Pancreas (tissue), 10 donors: ENCODE results near the gene ARHGAP8. TPM values are rescaled to one million over a fixed set of nuclear protein-coding genes. Genes with fewer than 3 reads are reported as not detected.
"Not testable (repeated sequence)": the region's sequence is repeated elsewhere in the genome, so short reads cannot be mapped to it uniquely, and the experiment has no call there.

Source experiments
- ATAC-seq, 4 donors: fragments of 200-7000 bp; cut with Tn5 transposase; one replicate each; pipeline versions ENCODE4 v1.8.0 to v1.9.1; 2020; ENCODE audit warnings: mild to moderate bottlenecking in 4 of 4, moderate library complexity in 4 of 4
- DNase-seq, 6 donors: peaks; one replicate each; pipeline ENCODE4 v3.0.0-alpha.2; 2020
- FAIRE-seq: peaks from 2 replicates; lab custom pipeline; 2012; peaks lifted over from hg19 to GRCh38; lab: Jason Lieb, UNC
- H3K27ac ChIP-seq, 4 donors: fragments of 200-600 bp; sonication (generic); 1 replicate in 3 of 4; 2 replicates in 1 of 4; pipeline versions ENCODE4 v1.5.0 to v1.8.0; 2020
- H3K27me3 ChIP-seq, 4 donors: fragments of 200-600 bp; one replicate each; pipeline ENCODE4 v1.8.0; 2021
- H3K36me3 ChIP-seq, 3 donors: fragments of 200-600 bp; sonication (generic) in 1 of 3; one replicate each; pipeline versions ENCODE4 v1.5.0 to v1.8.0; 2020 to 2021
- H3K4me1 ChIP-seq, 3 donors: fragments of 200-600 bp; one replicate each; pipeline ENCODE4 v1.8.0; 2021
- H3K4me3 ChIP-seq, 4 donors: fragments of 200-600 bp; sonication (generic) in 2 of 4; one replicate each; pipeline versions ENCODE4 v1.5.0 to v1.8.0; 2020 to 2021
- H3K9me3 ChIP-seq, 4 donors: fragments of 200-600 bp; one replicate each; pipeline ENCODE4 v1.8.0; 2021
- CTCF ChIP-seq, 4 donors: fragments of 200-600 bp; sonication (generic) in 3 of 4; IDR thresholded peaks; one replicate each; pipeline versions ENCODE4 v1.5.0 to v1.8.0; 2021; ENCODE audit warnings: antibody characterized with exemption in 4 of 4
- WGBS, 2 donors: extraction: QIAGEN DNeasy Blood & Tissue Kit; methylation state at CpG; one replicate each; pipeline ENCODE4 v1.1.7; 2013; 5-methylcytosine and 5-hydroxymethylcytosine counted together
- intact Hi-C, 3 donors: fragments of 100-400 bp; cut with DNase I; formaldehyde crosslinking; loops; one replicate each; pipeline versions ENCODE4 v1.11.1 to v1.14.2; 2022
- polyA plus RNA-seq, 2 donors: library from polyadenylated mRNA; stranded (reverse); fragments of 200-250 nt; gene quantifications; one replicate each; pipeline ENCODE4 v1.2.3, GENCODE V29; 2013
- total RNA-seq, 6 donors: library from RNA; stranded (reverse); fragmentation: NEBNext Ultra II Directional in 4 of 6; extraction: Animal tissue kit (Norgen Biotek cat#: 25700) in 4 of 6; gene quantifications; one replicate each; pipeline versions ENCODE4 v1.2.1 to v1.2.4, GENCODE V29; 2021 to 2023
- donor health status: healthy with polysubstance abuse.
- donor health status: DM: no; HTN: no; CAD: no; lungs with moderate emphysema.
- donor health status: DM: no; HTN: no; CAD: no.
- donor health status: control.
- donor health status: control.
- donor health status: Bipolar disorder and iron deficiency.
- donor health status: DM: yes; HTN: yes; CAD: no.
- donor health status: DM: no; HTN: no; CAD: no.
- donor health status: DM: no; HTN: no; CAD: no.
- donor health status: DM: yes; HTN: yes; CAD: no.

ARHGAP8 gene
- total and polyA plus RNA-seq, 8 donors, result 8.6 to 59.2 (median 15.1) TPM

GRCh38 chr22:44895296-44896055 is 143.1 kb downstream of the ARHGAP8 start:
- WGBS, 2 donors, result 67 to 81% methylated on average over 23 of the region's 23 CpGs
- Histone ChIP-seq H3K4me1 (no peaks in the 10 kb centered on the region), H3K27ac (no peak overlapping the region), H3K27me3 (no peaks in the 10 kb centered on the region), H3K36me3 (no peaks in the 10 kb centered on the region), H3K4me3 (no peak overlapping the region), H3K9me3 (no peaks in the 10 kb centered on the region)
- no peak for TF ChIP-seq CTCF (IDR thresholded peaks at IDR 0.05)
- intact Hi-C loops, result no loop called here
- no peak for FAIRE-seq
- DNase-seq, result no peak
- ATAC-seq, result no peak

GRCh38 chr22:44898236-44898635 is 145.9 kb downstream of the ARHGAP8 start:
- no peaks in the 10 kb centered on the region for H3K36me3 ChIP-seq
- H3K9me3 ChIP-seq, result no peaks in the 10 kb centered on the region
- TF ChIP-seq CTCF (IDR thresholded peaks at IDR 0.05), result no peak
- H3K27ac ChIP-seq, result no peak overlapping the region
- no peak for DNase-seq
- intact Hi-C loops, result no loop called here
- no peaks in the 10 kb centered on the region for H3K4me1 ChIP-seq
- no peaks in the 10 kb centered on the region for H3K27me3 ChIP-seq
- 77 to 89% methylated on average over 6 of the region's 6 CpGs for WGBS, 2 donors
- ATAC-seq, result no peak
- no peak for FAIRE-seq
- H3K4me3 ChIP-seq, result no peak overlapping the region

- 56 to 83% methylated on average over 2 of the region's 2 CpGs for WGBS, 2 donors
- Histone ChIP-seq H3K9me3 (no peaks in the 10 kb centered on the region), H3K27me3 (no peaks in the 10 kb centered on the region), H3K4me3 (no peak overlapping the region), H3K4me1 (no peaks in the 10 kb centered on the region), H3K36me3 (no peaks in the 10 kb centered on the region), H3K27ac (no peak overlapping the region)
- FAIRE-seq (no peak), ATAC-seq (no peak), DNase-seq (no peak)
- TF ChIP-seq CTCF (IDR thresholded peaks at IDR 0.05), result no peak
- intact Hi-C loops, result no loop called here
These were observed 148.9 kb downstream of the ARHGAP8 start for GRCh38 chr22:44901301-44901700.

- intact Hi-C loops, H3K27ac ChIP-seq, H3K27me3 ChIP-seq, FAIRE-seq, H3K4me3 ChIP-seq, DNase-seq, ATAC-seq, H3K9me3 ChIP-seq, H3K36me3 ChIP-seq, H3K4me1 ChIP-seq: not testable (repeated sequence)
- WGBS, 2 donors, result no CpG with 5 or more reads among the region's 2 CpGs
These were observed 150.8 kb downstream of the ARHGAP8 start for GRCh38 chr22:44903164-44903563.

- H3K27me3 ChIP-seq, H3K36me3 ChIP-seq, FAIRE-seq, H3K4me3 ChIP-seq, H3K9me3 ChIP-seq, ATAC-seq, intact Hi-C loops, DNase-seq, H3K4me1 ChIP-seq, H3K27ac ChIP-seq: not testable (repeated sequence)
- 48 to 66% methylated on average over 3 of the region's 5 CpGs for WGBS, 2 donors
These were observed 152.2 kb downstream of the ARHGAP8 start for GRCh38 chr22:44904492-44905152.
